Inferior parietal cortex (tissue), 1 donor: ENCODE data around the gene KRTAP4-3.
"Not testable (repeated sequence)": the region's sequence is repeated elsewhere in the genome, so short reads cannot be mapped to it uniquely, and the experiment has no call there.

Experiments
- DNase-seq: peaks from one replicate; pipeline ENCODE4 v3.0.0-alpha.2; 2016; ENCODE audit errors: extremely low spot score

The KRTAP4-3 gene

DNA sequence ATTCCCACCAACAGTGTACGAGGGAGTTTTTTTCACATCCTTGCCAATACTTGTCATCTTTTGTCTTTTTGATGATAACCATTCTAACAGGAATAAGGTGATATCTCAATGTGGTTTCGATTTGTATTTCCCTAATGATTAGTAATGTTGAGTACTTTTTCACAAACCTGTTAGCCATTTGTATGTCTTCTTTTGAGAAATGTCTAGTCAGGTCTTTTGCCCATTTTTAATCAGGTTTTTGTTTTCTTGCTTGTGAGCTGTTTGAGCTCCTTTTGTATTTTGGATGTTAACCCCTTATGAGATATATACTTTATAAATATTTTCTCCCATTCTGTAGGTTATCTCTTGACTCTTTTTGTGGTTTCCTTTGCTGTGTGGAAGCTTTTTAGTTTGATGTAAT, 16.5 kb downstream of the KRTAP4-3 start:
- no peak for DNase-seq

DNA sequence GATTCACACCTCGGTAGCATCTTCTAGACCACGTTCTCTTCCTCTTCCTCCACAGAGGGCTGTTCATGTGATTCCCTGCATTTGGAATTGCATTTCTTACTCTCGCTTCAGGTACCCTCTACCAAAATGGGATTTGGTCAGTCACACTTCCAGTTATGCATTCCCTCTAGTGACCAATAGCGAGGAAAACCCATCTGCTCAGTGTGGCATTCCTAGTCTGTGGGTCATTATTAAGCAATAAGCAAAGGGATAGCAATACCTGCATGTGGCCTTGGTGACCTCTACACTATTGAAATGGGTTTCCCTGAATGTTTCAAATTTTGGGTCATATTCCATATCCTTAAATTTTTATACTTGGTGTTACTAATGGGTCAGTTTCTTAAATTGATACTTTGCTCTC, 18.0 kb downstream of the KRTAP4-3 start:
- DNase-seq = no peak

DNA sequence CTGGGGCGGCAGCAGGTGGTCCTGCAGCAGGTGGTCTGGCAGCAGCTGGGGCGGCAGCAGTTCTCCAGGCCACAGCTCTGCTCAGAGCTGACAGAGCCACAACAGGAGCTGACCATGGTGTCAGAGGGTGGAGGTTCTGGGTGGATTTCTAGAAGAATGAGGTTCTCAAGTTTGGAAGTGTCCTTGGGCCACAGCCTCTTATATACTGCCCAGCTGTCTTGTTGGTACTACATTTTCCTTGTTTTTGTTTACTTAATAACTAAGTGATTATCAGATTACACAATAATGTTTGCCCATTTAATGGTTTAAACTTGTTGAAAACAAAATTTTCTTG, 18.4 kb downstream of the KRTAP4-3 start, which contains the start of gene KRTAP4-5:
Gene KRTAP4-5, minus strand, starts transcription at position 174 of the 334 bp plus-strand sequence. Its CDS starts 58 bp downstream, at position 116.
- no peak for DNase-seq

DNA sequence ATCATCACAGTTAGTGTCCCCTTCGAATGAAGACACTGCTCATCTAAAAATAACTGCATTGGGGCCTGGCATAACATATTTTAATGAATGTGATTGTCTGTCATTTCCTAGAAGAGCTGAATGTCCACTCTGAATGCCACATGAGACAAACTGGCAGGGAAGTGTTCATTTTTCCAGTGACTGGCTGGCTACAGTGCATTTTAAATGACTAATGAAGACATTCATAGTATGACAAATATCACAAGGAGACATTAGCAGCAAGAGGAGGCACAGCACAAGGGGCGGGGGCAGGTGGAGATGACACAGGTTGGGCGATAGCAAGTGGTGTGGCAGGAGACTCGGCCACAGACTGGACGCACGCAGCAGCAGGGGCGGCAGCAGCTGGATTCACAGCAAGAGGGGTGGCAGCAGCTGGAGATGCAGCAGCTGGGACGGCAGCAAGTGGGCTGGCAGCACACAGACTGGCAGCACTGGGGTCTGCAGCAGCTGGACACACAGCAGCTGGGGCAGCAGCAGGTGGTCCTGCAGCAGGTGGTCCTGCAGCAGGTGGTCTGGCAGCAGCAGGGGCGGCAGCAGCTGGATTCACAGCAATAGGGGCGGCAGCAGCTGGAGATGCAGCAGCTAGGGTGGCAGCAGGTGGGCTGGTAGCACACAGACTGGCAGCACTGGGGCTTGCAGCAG, 18.9 kb downstream of the KRTAP4-3 start:
- DNase-seq = not testable (repeated sequence)

DNA sequence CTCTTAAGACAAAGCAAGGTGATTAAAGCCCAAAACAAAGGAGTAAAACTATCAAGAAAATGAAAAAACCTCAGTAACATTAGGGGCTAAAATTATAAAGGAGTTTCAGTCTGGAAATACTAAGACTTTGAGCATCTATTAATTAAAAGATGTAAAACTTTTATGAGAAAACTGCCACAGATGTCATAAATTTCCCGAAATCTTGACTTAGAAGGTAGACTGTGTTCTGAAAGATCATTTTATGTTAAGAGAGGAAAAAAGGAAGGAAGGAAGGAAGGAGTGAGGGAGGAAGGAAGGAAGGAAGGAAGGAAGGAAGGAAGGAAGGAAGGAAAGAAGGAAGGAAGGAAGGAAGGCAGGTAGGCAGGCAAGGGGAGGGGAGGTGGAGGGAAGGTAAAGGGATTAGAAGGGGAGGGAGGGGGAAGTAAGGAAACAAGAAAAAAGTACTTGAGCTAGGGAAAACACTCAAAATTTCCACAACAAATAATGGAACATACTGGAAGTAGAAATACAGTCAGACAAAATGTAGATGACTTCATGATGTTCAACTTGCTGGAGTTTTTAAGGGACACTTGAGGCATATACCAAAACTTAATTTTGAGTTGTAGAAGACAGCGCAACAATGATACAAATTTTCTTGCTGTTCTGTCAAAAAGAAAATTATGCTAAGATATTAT, 20.4 kb downstream of the KRTAP4-3 start:
- DNase-seq = no peak

- no peak for DNase-seq
These were observed 22.8 kb downstream of the KRTAP4-3 start for GRCh38 chr17:41145261-41145660.

- DNase-seq = no peak
These were observed 23.2 kb downstream of the KRTAP4-3 start for GRCh38 chr17:41144846-41145245.

GRCh38 chr17:41141361-41141760, 26.7 kb downstream of the KRTAP4-3 start:
- DNase-seq = no peak

GRCh38 chr17:41140360-41141131, 27.5 kb downstream of the KRTAP4-3 start, which contains the start of gene KRTAP4-6:
TSS of gene KRTAP4-6 (minus strand) at chr17:41140544. CDS start at chr17:41140487, 57 bp downstream.
- no peak for DNase-seq

DNA sequence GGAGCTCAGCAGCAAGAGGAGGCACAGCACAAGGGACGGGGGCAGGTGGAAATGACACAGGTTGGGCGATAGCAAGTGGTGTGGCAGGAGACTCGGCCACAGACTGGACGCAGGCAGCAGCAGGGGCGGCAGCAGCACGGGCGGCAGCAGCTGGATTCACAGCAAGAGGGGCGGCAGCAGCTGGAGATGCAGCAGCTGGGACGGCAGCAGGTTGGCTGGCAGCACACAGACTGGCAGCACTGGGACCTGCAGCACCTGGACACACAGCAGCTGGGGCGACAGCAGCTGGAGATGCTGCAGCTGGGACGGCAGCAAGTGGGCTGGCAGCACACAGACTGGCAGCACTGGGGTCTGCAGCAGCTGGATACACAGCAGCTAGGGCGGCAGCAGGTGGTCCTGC, 28.2 kb downstream of the KRTAP4-3 start:
- not testable (repeated sequence) for DNase-seq

DNA sequence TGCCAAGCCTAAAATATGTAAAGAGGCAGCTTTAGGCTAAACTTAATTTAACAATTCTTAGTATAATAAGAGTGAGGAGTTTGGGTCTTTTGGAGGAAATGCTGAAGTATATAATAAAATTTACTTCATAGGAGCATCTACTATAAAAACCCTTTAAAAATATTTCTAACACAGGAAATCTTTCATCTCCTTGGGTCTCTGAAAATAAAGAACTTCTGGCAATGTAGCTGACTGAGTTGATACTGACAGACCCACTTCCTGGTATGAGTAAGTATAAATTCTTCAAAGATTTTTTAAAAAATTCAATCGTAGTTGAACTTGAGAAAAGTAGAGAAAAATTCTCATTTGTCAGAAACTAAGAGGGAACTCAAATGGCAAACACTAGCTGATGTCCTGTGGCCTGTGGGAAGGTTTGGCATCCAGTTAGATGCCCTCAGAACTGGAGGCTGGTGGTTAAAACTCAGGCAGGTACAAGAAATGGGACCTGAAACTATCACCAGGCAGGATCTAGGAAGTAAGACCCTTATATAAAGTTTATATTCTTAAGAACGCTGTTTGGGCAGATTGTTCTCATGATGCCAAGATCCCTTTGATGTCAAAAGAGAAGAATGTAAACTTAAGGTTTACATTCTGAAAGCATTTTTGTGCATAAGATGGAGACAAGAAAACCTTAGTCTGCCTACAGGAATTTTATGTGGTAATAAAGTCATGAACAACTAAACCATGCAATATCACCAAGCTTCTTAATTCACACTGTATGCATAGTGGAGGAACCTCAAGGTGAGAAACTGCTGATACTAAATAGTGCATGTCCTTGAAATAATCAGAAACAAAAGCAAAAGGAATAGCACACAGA, 33.9 kb downstream of the KRTAP4-3 start:
- DNase-seq = no peak

DNA sequence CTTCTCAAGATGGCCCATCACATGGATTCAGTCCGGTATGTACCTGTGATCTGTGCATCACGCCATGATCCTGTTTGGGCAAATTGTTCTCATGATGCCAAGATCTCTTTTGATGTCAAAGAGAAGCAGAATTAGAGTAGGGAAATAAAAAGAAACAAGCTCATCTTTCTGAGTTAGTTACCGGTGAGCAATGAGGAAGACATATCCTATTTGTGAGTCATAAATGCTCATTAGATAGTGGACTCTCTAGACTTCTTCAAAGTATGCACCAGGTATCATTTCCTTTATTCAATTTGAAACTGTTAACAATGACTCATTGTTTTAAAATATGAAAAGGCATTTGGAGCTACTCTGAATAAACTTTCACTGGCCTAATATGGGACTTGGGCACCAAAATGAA, 36.0 kb downstream of the KRTAP4-3 start:
- no peak for DNase-seq

GRCh38 chr17:41127371-41127770, 40.6 kb downstream of the KRTAP4-3 start:
- no peak for DNase-seq

- no peak for DNase-seq
These were observed 41.6 kb downstream of the KRTAP4-3 start for GRCh38 chr17:41126412-41126811.

- DNase-seq = no peak
These were observed 43.0 kb downstream of the KRTAP4-3 start for GRCh38 chr17:41125064-41125463.

- DNase-seq = not testable (repeated sequence)
These were observed 44.0 kb downstream of the KRTAP4-3 start, which contains the start of gene KRTAP4-12 for GRCh38 chr17:41123991-41124371. TSS of gene KRTAP4-12 (minus strand) at chr17:41124182. CDS start at chr17:41124122, 60 bp downstream.

DNA sequence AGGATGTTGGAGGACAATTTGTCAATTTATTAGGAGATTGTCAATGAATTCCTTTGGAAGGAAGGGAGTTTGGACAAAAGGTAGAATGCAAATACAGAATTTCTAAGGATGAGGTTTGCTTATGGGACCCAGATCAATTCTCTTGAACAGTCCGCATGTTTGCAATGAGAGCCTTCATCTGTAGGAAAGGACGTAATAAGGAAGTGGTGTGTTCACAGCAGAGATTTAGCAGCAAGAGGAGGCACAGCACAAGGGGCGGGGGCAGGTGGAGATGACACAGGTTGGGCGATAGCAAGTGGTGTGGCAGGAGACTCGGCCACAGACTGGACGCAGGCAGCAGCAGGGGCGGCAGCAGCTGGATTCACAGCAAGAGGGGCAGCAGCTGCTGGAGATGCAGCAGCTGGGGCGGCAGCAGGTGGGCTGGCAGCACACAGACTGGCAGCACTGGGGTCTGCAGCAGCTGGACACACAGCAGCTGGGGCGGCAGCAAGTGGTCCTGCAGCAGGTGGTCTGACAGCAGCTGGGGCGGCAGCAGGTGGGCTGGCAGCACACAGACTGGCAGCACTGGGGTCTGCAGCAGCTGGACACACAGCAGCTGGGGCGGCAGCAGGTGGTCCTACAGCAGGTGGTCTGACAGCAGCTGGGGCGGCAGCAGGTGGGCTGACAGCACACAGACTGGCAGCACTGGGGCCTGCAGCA, 44.6 kb downstream of the KRTAP4-3 start:
- not testable (repeated sequence) for DNase-seq

- no peak for DNase-seq
These were observed 46.3 kb downstream of the KRTAP4-3 start for GRCh38 chr17:41121742-41122141.

GRCh38 chr17:41119696-41120690, 48.0 kb downstream of the KRTAP4-3 start:
- DNase-seq = not testable (repeated sequence)

DNA sequence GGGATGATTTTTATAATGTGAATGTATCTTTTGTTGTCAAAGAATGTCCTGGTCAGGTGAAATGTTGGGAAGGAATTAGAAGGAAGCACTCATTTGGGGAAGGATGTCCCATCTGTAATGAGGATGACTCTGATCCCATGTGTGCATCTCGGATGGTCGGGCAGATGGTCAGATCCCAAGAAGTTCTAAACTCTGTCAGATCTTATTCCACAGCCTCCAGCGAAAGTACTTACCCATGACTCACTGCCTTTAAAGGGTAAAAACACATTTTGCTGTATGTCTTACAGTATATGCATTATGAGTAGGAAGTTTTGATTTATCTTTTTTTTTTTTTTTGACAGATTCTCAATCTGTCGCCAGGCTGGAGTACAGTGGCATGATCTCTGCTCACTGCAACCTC, 49.3 kb downstream of the KRTAP4-3 start:
- no peak for DNase-seq
